NCI-H1417 treated with DMSO at 0.1 percent for 48 hours (cell line): ENCODE measurements around the gene KIF25.

Experiments
- DNase-seq: peaks from one replicate; lab custom pipeline; 2025; lab: John Stamatoyannopoulos, UW

The KIF25 gene

DNA sequence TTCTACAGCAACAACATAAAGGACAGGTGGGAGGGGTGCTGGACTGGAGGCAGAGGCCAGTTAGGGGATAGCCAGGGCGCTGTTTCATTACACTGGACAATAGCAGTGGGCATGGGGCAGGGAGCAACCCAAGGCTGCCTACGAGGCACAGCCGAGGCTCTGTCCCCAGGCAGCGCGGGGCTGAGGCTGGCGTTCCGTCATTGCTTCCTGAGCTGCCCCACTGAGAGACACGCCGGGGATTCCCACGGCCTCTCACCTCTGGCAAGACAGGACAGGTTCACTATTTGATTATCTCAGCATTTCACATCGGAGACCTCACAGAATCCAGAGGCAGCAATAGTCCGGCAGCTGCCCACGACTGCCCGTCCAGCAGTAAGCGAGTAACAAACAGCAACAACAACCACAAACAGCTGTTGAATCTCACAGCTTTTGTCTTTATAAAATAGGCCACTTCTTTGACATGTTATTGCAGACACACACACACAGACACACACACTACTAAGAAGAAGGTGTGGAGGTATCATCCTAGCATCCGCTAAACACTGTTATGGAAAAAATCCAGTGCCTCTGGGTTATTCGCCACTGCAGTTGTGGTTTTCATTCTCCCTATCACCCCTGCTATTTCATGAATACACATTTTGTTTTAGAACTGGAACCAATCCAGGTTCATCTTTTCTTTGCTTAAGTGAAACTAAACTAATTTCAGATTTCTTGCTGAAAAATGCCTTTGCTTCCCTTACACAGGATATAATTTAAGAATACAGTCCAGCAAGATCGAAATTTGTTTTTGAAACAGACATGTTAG lies 19.5 kb downstream of the KIF25 start:
- DNase-seq, result no peak

DNA sequence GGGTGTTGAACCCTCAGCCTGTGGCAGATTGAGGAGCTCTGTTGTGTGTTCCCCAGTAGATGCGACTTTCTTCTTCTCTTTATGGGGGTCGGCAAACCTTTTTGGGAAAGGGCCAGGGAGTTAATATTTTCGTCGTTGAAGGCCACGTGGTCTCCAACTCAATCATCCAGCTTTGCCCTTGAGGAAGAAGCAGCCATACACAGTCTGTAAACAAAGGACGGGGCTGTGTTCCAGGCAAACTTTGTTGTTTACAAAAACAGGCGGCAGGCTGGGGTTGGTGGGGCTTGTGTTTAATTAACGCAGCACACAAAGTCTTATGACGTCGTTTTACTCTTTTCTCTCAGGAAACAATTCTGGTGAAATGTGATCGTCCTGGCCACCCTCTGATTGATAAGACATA lies 20.2 kb downstream of the KIF25 start:
- DNase-seq, result no peak

DNA sequence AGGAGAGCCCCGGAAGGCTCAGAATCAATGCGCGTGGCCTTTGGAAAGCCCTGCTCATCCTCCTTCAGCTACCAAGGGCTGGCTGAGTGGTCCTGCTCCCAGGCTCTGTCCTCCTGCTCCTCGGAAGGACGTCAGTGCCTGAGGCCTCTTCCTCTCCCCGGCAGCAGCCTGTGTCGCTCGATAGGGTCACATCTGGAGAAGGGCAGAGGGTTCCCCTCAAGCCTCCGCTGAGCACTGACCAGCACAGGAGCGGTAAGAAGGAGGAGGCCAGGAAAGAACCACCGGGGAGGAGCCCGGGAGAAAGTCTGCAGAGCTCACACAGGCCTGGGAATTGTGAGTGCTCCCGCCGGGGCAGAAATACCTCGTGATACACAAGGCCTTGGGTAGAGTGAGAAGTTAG lies 21.2 kb downstream of the KIF25 start:
- no peak for DNase-seq

DNA sequence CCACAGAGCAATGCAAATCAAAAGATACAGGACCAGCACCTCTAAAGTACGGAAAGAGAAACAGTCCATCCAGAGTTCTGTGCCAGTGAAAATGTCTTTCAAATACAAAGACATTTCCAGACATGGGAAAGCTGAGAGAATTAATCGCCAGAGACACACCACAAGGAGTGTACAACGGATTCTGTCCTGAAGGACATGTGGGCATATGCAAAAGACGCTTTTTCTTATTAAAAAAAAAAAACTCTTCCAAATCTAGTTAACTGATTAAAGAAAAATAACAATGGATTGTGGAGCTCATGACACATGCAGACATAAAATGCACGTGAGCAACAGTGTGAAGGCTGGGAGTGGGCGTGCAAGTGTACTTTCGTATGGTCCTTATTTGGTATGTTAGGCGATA lies 22.8 kb downstream of the KIF25 start:
- no peak for DNase-seq

DNA sequence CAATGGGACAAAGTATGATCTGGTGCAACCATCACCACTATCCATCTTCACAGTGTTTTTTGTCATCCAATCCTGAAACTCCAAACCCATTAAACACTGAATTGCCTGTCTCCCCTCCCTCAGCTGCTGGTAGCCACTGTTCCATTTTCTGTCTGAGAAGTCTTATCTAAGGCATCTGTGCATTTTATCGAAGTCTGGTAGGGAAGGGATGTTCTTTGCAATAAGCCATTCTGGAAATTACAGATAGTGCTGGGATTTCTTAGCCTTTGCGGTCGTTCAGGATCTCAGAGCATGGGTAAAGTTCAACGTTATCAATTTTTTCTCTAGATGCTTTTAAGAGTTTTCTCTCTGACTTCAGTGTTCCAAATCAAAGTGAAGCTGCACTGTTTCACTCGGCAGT lies 24.1 kb downstream of the KIF25 start:
- no peak for DNase-seq

DNA sequence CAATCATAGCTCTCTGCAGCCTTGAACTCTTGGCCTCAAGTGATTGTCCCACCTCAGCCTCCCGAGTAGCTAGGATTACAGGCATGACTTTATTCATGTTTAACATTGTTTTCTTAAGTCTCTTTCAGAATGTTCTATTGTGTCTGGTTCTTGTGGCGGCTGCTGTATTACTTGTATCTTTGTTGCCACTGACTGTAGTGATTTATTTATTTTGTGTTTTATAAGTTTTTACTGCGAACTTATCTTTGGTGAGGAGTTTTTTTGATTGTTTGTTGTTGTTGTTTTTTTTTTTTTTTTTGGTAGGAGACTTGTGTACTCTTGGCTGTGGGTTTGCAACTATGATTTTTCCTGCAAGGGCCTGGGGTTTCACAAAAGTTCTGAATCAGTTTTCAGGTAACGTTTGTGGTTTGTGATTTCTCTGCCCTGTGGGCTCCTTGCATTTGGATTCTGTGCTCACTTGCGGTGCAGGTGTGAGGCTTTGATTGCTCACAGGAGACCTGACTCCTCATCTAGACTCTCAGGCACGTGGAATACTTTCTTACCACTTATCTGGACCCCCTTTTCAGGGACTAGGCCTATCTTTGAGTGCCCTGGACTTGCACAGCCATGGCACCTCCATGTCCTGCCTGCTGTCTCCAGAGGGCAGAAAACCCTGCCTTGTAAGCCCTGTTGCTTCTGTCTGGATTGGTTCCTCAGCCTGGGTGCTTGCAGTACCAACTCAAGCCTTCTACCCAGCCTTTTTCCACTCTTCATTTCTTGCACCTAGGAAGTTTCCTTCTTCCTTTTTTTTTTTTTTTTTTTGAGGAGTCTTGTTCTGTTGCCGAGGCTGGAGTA lies 25.2 kb downstream of the KIF25 start:
- DNase-seq, result no peak

DNA sequence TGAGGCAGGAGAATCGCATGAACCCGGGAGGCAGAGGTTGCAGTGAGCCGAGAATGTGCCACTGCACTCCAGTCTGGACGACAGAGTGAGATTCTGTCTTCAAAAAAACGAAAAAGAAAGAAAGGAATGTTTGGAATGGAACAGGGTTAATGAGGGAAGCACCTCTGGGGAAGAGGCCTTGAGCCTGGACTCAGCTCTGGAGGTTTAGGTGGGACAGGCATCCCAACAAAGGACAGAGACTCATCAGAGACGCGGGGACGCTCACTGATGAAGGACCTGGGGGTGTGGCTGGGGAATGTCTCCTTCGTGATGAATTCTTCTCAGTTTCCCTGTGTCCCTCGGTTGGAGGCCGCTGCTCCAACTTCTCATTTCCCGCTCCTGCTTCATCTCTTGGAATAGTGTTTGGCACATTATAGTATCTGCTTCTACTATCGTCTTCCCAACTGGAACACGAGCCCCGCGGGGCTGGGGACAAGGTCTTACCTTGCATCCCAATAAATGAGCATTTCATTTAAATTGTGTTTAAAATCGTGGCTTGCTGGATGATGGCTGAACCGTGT lies 27.6 kb downstream of the KIF25 start:
- DNase-seq, result no peak

DNA sequence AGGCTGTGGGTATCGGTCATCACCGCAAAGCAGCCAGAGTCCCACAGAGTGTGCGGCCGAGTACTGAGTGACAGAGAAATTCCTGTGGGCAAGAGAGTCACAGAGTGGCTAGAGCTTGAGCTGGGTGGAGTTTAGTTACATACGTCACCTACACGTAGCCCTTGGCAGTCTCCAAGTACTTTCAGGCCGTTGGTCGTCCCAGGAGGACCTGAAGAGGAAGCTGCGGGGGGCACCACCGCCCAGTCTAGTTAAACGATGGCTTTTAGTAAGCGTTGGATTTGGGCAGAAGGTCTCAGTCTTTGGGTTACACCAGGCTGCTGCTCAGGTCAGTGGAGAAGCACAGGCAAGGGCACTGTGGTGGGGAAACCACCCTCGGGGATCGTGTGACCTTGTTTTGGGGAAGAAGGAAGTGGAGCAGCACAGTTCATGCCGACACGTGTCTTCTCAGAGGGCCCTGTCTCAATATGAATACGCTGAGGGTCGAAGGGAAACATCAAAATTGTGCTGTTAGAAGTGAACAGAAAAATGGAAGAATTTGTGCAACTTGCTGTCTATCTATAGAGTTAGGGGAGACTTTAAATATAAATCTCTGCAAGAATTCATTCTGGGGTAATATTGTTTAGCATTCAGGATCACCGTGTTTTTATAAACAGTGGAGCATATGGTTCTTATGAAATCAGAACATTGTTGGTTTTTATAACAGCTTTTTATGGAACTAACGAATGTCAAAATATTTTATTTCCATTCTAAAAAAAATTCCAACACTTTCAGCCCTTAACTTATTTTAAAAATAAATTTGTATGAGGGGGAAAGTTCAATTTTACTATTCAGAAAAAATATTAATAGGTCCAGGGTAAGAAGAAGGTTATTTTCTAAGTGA lies 28.6 kb downstream of the KIF25 start:
- DNase-seq, result no peak

DNA sequence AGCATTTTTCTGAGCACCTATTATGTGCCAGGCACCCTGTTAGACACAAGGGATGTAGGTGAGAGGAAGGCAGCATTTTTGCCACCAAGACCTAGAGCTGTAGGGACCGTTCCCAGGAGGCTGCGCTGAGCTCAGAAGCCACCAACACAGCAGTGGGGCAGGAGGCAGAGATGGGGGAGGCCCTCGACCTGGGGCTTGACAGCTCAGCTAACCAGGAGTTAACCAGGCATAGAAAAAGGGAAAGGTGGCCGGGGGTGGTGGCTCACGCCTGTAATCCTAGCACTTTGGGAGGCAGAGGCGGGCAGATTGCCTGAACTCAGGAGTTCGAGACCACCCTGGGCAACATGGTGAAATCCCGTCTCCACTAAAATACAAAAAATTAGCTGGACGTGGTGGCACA lies 29.5 kb downstream of the KIF25 start:
- no peak for DNase-seq

DNA sequence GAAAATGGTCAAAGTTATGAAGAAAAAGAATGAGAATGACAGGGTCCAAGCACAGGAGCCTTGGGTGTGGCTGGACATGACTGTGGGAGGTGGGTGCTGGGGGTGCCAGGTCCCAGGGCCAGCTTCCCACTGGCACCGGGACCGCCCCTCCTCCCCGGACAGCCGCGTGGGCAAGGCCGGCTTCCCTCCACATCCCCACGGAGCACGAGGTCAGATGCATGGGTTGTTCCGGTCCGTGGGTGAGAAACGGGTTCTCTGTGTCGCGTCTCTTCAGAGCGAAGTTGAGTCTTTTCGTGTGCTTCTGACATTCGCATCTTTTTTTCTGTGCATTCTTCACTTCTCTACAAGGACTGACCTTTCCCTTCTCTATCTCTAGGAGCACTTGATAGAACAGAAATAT lies 30.1 kb downstream of the KIF25 start:
- no peak for DNase-seq

DNA sequence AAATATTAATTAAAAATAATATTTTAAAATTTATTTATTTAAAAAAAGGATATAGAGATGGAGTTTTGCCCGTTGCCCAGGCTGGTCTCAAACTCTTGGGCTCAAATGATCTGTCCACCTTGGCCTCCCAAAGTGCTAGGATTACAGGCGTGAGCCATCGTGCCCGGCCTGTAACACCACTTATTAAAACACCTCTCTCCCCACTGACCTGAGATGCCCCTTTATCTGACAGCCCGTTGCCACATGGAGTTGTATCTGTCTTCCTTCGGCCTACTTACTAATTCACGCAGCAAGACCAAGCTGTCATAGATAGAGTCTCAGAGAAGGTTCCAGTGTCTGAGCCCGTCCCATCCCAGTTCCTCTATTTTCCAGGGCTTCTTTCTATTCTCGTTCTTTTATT lies 30.7 kb downstream of the KIF25 start:
- no peak for DNase-seq

DNA sequence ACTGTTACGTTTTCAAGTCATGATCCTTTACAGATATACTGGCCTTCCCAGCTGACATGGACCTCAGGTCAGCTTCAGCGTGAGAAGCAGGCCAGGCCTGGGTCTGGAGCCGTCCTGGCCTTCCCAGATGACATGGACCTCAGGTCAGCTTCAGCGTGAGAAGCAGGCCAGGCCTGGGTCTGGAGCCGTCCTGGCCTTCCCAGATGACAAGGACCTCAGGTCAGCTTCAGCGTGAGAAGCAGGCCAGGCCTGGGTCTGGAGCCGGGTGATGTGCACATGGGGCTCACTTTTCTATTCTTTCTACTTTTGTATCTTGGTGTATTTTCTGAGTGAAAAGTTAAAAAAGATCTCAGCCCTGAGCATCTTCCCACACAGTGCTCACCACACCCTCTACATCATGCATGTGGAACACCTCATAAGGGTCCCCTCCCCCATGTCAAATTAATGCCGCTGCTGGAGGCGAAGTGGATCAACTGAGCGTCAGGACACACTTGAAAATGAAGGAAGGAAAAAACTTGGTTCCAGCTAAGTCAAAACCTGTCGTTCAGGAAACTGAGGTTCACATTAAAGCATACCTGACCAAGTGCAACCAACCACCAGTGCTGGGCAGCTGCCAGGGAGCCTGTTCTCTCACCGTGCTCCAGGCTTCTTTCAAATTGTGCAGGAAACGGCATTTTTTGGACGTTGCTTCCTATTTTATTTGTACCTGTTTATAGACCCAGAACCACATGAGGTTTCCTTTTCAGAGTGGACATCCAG lies 32.2 kb downstream of the KIF25 start:
- no peak for DNase-seq

DNA sequence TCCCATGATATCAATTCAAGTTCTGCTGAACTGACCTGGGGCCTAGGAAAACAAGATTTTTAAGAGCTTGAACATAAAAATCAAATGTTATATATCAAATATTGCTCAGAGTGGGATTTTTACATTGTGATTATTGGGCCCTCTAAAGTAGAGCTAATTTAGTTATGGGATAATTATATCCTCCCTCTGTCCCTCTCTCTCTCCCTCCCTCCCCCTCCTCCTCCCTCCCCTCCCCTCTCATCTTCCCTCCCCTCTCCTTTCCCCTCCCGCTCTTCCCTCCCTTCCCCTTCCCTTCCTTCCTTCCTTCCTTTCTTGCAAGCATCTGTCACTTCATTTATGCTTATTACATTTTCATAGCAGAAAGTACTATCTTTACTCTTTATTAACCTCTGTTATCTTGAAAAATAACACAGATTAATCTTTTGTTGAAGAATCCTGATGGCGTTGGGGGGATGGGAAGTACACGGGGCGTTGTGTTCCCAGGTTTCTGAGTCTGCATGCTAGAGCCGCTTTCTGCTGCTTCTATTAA lies 32.8 kb downstream of the KIF25 start:
- no peak for DNase-seq

DNA sequence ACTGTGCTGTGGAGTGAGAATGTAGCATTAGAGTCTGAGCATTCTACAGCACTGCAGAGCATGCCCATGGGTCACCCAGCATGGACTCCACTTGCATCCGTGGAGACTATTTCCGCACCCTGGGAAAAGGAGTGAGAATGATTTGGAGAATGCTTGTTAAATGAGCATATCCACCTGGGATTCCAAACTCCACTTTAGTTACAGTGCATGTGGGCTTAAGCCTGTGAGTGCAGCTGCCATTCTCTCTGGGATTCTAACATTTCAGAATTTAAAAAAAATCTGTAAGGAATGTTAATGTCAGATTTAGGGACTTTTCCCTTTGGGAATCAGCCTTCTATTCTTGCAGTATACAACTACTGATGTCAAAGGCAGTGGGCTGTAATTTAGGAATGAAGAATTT lies 33.4 kb downstream of the KIF25 start:
- DNase-seq, result no peak

DNA sequence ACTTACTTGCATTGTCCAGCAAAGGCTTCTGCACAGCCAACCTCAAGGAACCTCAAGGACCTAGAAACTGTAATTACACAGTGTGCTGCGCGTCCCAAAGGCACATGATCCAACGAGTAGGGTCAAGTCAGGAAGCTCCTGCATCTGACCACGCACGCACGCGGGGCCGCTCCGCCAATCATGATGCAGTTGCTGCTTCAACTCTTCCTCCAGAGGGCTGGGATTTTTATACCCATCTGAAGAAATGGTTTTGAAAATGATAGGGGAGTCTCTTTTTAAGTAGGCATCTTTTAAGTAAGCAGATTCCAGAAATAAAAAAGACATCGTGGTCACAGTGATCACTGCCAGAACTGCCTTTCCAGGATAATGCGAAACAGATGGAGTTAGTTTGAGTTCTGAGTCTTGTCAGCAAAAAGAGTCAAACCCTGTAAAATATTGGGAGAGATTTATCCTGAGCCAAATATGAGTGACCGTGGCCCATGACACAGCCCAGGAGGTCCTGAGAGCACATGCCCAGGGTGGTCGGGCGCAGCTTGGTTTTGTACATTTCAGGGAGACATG lies 34.0 kb downstream of the KIF25 start:
- no peak for DNase-seq

DNA sequence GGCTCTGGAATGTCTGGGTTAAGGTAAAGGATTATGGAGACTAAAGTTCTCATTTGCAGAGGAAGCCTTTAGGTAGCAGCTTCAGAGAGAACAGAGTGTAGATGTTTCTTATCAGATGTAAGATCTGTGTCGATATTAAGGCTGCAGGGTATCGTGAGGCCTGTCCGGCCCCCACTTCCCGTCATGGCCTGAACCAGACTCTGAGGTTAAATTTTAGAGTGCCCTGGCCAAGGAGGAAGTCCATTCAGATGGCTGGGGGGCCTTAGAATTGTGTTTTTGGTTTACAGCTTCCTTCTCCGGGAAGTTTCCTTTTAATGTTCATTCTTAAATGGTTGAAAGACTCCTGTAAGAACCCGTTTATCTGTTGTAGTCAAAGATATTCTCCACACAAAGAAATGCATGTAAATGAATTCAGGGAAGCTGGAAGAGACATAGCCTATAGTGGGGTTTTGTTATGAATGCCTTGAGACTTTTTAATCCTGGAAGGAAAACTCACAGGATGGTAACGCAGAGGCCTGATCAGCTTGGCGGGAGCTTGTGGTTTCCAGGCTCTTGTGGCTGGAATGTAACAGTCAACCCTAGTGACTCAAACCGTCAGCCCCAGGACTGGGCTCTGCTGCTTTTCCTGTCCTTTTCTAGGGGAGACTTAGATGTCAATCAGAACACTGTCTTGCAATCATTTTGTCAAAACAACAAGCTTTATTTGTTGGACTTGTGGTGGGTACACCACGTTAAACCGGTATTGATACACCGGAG lies 34.7 kb downstream of the KIF25 start:
- DNase-seq, result no peak

DNA sequence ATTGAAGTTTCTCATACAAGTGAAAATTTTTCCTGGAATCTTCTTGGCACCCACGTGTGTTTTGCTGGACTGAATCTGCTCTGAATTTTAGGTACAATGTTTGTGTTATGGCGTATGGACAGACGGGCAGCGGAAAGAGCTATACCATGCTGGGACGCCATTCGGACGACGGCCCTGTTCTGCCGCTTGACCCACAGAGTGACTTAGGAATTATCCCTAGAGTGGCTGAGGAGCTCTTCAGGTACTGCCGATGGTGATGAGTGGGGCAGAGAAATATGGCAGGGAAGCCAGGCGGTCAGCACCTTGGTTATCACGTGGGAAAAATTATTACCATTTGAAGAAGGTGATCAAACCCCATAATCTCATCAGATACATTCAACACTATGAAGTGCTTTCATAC lies 36.3 kb downstream of the KIF25 start:
- no peak for DNase-seq

DNA sequence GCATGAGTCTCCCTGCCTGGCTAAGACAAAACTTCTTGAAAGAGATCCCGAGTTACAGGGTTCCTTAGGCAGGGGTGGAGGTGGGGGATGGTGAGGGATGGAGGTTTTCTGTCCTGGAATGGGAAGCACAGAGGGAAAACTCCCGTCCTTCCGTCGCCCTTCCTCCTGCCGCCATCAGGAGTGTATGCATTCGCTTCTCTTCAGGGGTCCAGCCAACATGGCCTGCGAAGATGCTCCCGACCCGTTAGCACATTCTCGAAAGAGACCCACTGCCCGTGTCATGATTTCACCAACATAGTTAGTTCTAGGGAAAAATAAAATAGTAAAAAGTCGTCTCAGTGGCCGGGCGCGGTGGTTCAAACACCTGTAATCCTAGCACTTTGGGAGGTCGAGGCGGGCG lies 37.1 kb downstream of the KIF25 start:
- no peak for DNase-seq

DNA sequence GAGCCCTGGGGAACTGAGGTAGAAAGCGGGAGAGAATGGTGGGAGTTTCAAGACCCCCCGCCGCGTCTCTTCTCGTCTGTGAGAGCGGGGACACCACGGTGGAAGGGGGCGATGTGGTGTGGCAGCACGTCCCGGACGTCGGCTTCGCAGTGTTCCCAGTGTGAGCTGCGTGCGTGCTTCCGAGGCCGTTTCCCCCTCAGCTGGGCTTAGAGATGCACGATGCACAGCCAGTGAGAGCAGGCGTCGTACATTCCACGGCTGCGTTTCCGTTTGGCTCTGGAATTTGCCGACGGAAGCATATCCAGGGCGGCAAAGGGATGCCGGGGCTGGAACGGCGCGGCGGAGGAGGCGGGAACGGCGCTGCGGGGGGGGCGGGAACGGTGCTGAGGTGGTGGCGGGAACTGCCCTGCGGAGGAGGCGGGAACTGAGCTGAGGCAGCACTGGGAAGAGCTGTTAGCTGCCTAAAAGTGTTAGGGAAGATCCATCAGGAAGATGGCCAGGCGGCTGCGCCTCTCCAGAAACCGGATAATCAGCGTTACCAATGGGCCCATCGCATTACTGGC lies 37.7 kb downstream of the KIF25 start:
- no peak for DNase-seq
